IMR-90 (cell line): ENCODE data around the gene SHISA6. TPM values are rescaled to one million over a fixed set of nuclear protein-coding genes. Genes with fewer than 3 reads are reported as not detected.

ENCODE experiments used
- ATAC-seq: fragments of 200-7000 bp; cut with Tn5 transposase; 2 replicates; pipeline ENCODE4 v1.9.1; 2020; ENCODE audit warnings: low read depth, mild to moderate bottlenecking, moderate library complexity
- BruUV-seq: library from RNA; stranded (reverse); fragments of 400-500 nt; replicated peaks from 2 replicates; lab custom pipeline; 2021; lab: Mats Ljungman, UMichigan
- CTCF ChIA-PET: fragments of 300-600 bp; formaldehyde crosslinking; extraction: SDS; loops from one replicate; lab custom pipeline; 2021; ENCODE audit warnings: antibody characterized with exemption; lab: Yijun Ruan, JAX
- POLR2A ChIA-PET: fragments of 300-600 bp; sonication (Branson Sonifier 250); formaldehyde crosslinking; loops from one replicate; lab custom pipeline; 2022; ENCODE audit warnings: antibody characterized with exemption; ENCODE audit not compliant: unreplicated experiment; lab: Charles Lee
- DNase-seq: peaks from one replicate; pipeline ENCODE4 v3.0.0; 2013
- H2AFZ ChIP-seq: replicated peaks from 2 replicates; pipeline ENCODE3; 2013; ENCODE audit warnings: low read length, mild to moderate bottlenecking; ENCODE audit not compliant: poor library complexity
- H2AK5ac ChIP-seq: 2 replicates; pipeline ENCODE4 v1.6.1; 2013; ENCODE audit warnings: low read depth, low read length, inconsistent platforms
- H2AK9ac ChIP-seq: replicated peaks from 2 replicates; pipeline ENCODE3; 2013; ENCODE audit warnings: mild to moderate bottlenecking, low read depth, low read length, moderate library complexity; ENCODE audit not compliant: poor library complexity
- H2BK120ac ChIP-seq: 2 replicates; pipeline ENCODE4 v1.6.1; 2013; ENCODE audit warnings: low read depth, low read length, inconsistent platforms
- H2BK15ac ChIP-seq: 3 replicates; pipeline ENCODE4 v1.6.1; 2013; ENCODE audit warnings: low read depth, low read length, inconsistent platforms
- H2BK20ac ChIP-seq: 2 replicates; pipeline ENCODE4 v1.6.1; 2013; ENCODE audit warnings: low read depth, mild to moderate bottlenecking, inconsistent platforms, low read length, moderate library complexity
- H2BK5ac ChIP-seq: 2 replicates; pipeline ENCODE4 v1.6.1; 2013; ENCODE audit warnings: mild to moderate bottlenecking, low read depth, low read length, inconsistent platforms; ENCODE audit not compliant: poor library complexity, severe bottlenecking
- H3K14ac ChIP-seq: replicated peaks from 2 replicates; pipeline ENCODE4 v1.6.1; 2013; ENCODE audit warnings: low read depth, low read length, inconsistent platforms
- H3K18ac ChIP-seq: 2 replicates; pipeline ENCODE4 v1.6.1; 2013; ENCODE audit warnings: low read depth, low read length, control low read depth
- H3K23ac ChIP-seq: 2 replicates; pipeline ENCODE4 v1.6.1; 2013; ENCODE audit warnings: low read depth, low read length, inconsistent platforms
- H3K27ac ChIP-seq: 2 replicates; pipeline ENCODE4 v1.5.1; 2013; ENCODE audit warnings: mild to moderate bottlenecking, control low read depth, low read length; ENCODE audit not compliant: insufficient read depth
- H3K27me3 ChIP-seq: 2 replicates; pipeline ENCODE4 v1.6.1; 2013; ENCODE audit warnings: low read length; ENCODE audit not compliant: control insufficient read depth, insufficient read depth
- H3K36me3 ChIP-seq: 2 replicates; pipeline ENCODE4 v1.6.1; 2013; ENCODE audit warnings: low read length, mixed read lengths; ENCODE audit not compliant: control insufficient read depth, insufficient read depth
- H3K4ac ChIP-seq: 2 replicates; pipeline ENCODE4 v1.6.1; 2013; ENCODE audit warnings: low read depth, low read length, inconsistent platforms
- H3K4me1 ChIP-seq: 2 replicates; pipeline ENCODE4 v1.6.1; 2013; ENCODE audit warnings: low read length, mixed read lengths; ENCODE audit not compliant: control insufficient read depth, insufficient read depth
- H3K4me2 ChIP-seq: 2 replicates; pipeline ENCODE4 v1.6.1; 2013; ENCODE audit warnings: low read depth, mild to moderate bottlenecking, control low read depth, low read length, moderate library complexity
- H3K4me3 ChIP-seq: 2 replicates; pipeline ENCODE4 v1.5.1; 2013; ENCODE audit warnings: low read depth, mild to moderate bottlenecking, control low read depth, low read length, moderate library complexity; ENCODE audit not compliant: insufficient read depth
- H3K56ac ChIP-seq: 2 replicates; pipeline ENCODE4 v1.6.1; 2013; ENCODE audit warnings: low read length, inconsistent platforms; ENCODE audit not compliant: insufficient read depth; ENCODE audit errors: extremely low read depth
- H3K79me1 ChIP-seq, 2 experiments: 2 replicates each; pipeline ENCODE4 v1.6.1; 2013; ENCODE audit warnings: low read length in 2 of 2, inconsistent platforms in 1 of 2, low read depth in 1 of 2
- H3K9ac ChIP-seq: 2 replicates; pipeline ENCODE4 v1.6.1; 2013; ENCODE audit warnings: low read depth, low read length, control low read depth
- H3K9me1 ChIP-seq: 2 replicates; pipeline ENCODE4 v1.6.1; 2013; ENCODE audit warnings: low read length, inconsistent platforms; ENCODE audit not compliant: insufficient read depth
- H3K9me3 ChIP-seq: 2 replicates; pipeline ENCODE4 v1.6.1; 2013; ENCODE audit warnings: low read length; ENCODE audit not compliant: control insufficient read depth, insufficient read depth
- H4K20me1 ChIP-seq: 2 replicates; pipeline ENCODE4 v1.6.1; 2013; ENCODE audit warnings: low read length, inconsistent platforms; ENCODE audit not compliant: insufficient read depth
- H4K5ac ChIP-seq: 2 replicates; pipeline ENCODE4 v1.6.1; 2013; ENCODE audit warnings: mild to moderate bottlenecking, low read depth, low read length, control low read depth
- H4K8ac ChIP-seq, 2 experiments: 2 replicates each; pipeline ENCODE4 v1.6.1; 2013; ENCODE audit warnings: low read depth in 2 of 2, low read length in 2 of 2, control low read depth in 1 of 2, inconsistent platforms in 1 of 2
- H4K91ac ChIP-seq: 2 replicates; pipeline ENCODE4 v1.6.1; 2013; ENCODE audit warnings: low read depth, low read length, inconsistent platforms; ENCODE audit not compliant: insufficient read depth
- BHLHE40 ChIP-seq: fragments of 150-350 bp; IDR thresholded peaks from 2 replicates; pipeline ENCODE4 v1.6.1; 2016; ENCODE audit warnings: mild to moderate bottlenecking, low read depth, low read length
- CEBPB ChIP-seq: IDR thresholded peaks from 2 replicates; pipeline ENCODE4 v1.6.1; 2012; ENCODE audit warnings: low read depth, low read length, improper control_type of control experiment
- CHD1 ChIP-seq: IDR thresholded peaks from 2 replicates; pipeline ENCODE4 v1.6.1; 2012; ENCODE audit warnings: low read depth, low read length, improper control_type of control experiment
- FOS ChIP-seq: fragments of 150-350 bp; IDR thresholded peaks from 2 replicates; pipeline ENCODE4 v1.6.1; 2016; ENCODE audit warnings: low read depth, low read length
- MAFK ChIP-seq: IDR thresholded peaks from 2 replicates; pipeline ENCODE4 v1.6.1; 2012; ENCODE audit warnings: low read depth, low read length, improper control_type of control experiment
- MAZ ChIP-seq: IDR thresholded peaks from 2 replicates; pipeline ENCODE4 v1.6.1; 2012; ENCODE audit warnings: low read depth, mild to moderate bottlenecking, low read length, improper control_type of control experiment, moderate library complexity, borderline replicate concordance
- MXI1 ChIP-seq: IDR thresholded peaks from 2 replicates; pipeline ENCODE4 v1.6.1; 2012; ENCODE audit warnings: low read depth, mild to moderate bottlenecking, low read length, moderate library complexity, borderline replicate concordance
- NFE2L2 ChIP-seq: fragments of 150-350 bp; IDR thresholded peaks from 2 replicates; pipeline ENCODE4 v1.6.1; 2016; ENCODE audit warnings: low read depth, mild to moderate bottlenecking, low read length
- POLR2A ChIP-seq: IDR thresholded peaks from 2 replicates; pipeline ENCODE4 v1.6.1; 2012; ENCODE audit warnings: mild to moderate bottlenecking, low read depth, low read length
- RAD21 ChIP-seq: IDR thresholded peaks from 2 replicates; pipeline ENCODE4 v1.6.1; 2012; ENCODE audit warnings: low read length, improper control_type of control experiment
- RCOR1 ChIP-seq: IDR thresholded peaks from 2 replicates; pipeline ENCODE4 v1.6.1; 2012; ENCODE audit warnings: mild to moderate bottlenecking, low read length, improper control_type of control experiment; ENCODE audit not compliant: insufficient replicate concordance
- RFX5 ChIP-seq: IDR thresholded peaks from 2 replicates; pipeline ENCODE4 v1.8.0; 2012; ENCODE audit warnings: low read depth, mild to moderate bottlenecking, low read length, moderate library complexity
- SMC3 ChIP-seq: fragments of 150-350 bp; IDR thresholded peaks from 2 replicates; pipeline ENCODE4 v1.6.1; 2016; ENCODE audit warnings: low read depth, mild to moderate bottlenecking, antibody characterized with exemption, low read length, moderate library complexity
- WGBS, 2 experiments: methylation state at CpG; one replicate each; pipeline versions ENCODE4 v1.1.5 to v1.1.7; 2013; ENCODE audit warnings: missing lambda C conversion rate in 2 of 2; ENCODE audit not compliant: insufficient read length in 1 of 2; ENCODE audit errors: extremely low coverage in 2 of 2; 5-methylcytosine and 5-hydroxymethylcytosine counted together
- dilution Hi-C: fragments of 300-500 bp; cut with HindIII; formaldehyde crosslinking; loops from one replicate; pipeline ENCODE4 v1.14.3; 2018; ENCODE audit warnings: low sequenced_read_pairs; ENCODE audit not compliant: unreplicated experiment
- in situ Hi-C: fragments of 300-500 bp; cut with MboI; formaldehyde crosslinking; loops from 3 replicates; pipeline ENCODE4 v1.14.3; 2019; ENCODE audit warnings: low sequenced_read_pairs, inconsistent platforms, mixed read lengths
- intact Hi-C: fragments of 100-400 bp; cut with micrococcal nuclease; formaldehyde crosslinking; loops from 2 replicates; pipeline ENCODE4 v1.10.0; 2022
- polyA plus RNA-seq, 3 experiments: library from polyadenylated mRNA; depleted of rRNA; stranded (reverse); fragments of >200 nt; gene quantifications; 2 replicates each; pipeline ENCODE4 v1.2.3, GENCODE V29; 2012; ENCODE audit warnings: low replicate concordance in 1 of 3
- total RNA-seq: library from RNA; depleted of rRNA; stranded (reverse); fragments of >200 nt; gene quantifications from 2 replicates; pipeline ENCODE4 v1.2.3, GENCODE V29; 2012
- TF ChIP-seq, protein P1 (sequence below): conservative IDR thresholded peaks from 2 replicates; pipeline ENCODE4 v1.5.1; 2012; ENCODE audit warnings: mild to moderate bottlenecking, low read depth, low read length, improper control_type of control experiment
- TF ChIP-seq, protein P2 (sequence below): fragments of 150-350 bp; IDR thresholded peaks from 2 replicates; pipeline ENCODE4 v1.6.1; 2016; ENCODE audit warnings: low read depth, mild to moderate bottlenecking, low read length, moderate library complexity, borderline replicate concordance
- TF ChIP-seq, protein P3 (sequence below): fragments of 150-350 bp; IDR thresholded peaks from 2 replicates; pipeline ENCODE4 v1.6.1; 2017; ENCODE audit warnings: mild to moderate bottlenecking, antibody characterized with exemption, low read length, low read depth

Gene SHISA6
- total and polyA plus RNA-seq, 2 of the 4 experiments (the other 2 are of a cell fraction): not detected

DNA sequence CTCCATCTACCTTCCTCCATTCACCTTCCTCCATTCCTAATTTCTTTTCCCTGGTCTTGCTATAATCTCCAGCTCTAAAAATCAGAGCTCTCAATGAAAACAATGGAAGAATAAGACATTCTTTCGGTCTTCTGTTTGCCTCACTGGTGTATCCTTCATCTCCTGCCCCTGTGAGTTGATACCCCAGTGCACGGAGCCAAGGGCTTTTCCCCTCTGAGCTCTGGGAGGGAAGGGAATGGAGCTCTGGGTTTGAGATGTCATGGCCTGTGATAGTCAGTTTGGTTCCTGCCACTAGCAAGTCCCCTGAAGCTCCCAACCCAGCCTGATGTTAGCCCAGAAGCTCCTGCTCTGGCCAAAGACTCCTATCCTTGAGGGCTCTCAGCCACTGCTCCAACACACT, 320.7 kb downstream of the SHISA6 start:
- Histone ChIP-seq H4K8ac (no peak overlapping the region), H3K9me1 (no peaks in the 10 kb centered on the region), H3K14ac (no peak overlapping the region), H2BK15ac (no peak overlapping the region), H3K4me2 (no peak overlapping the region), H3K79me1 (no peaks in the 10 kb centered on the region), H4K20me1 (no peaks in the 10 kb centered on the region), H3K4ac (no peak overlapping the region), H4K5ac (no peak overlapping the region), H3K27me3 (no peaks in the 10 kb centered on the region), H3K9ac (no peak overlapping the region), H2AK9ac (no peak overlapping the region), H3K27ac (no peak overlapping the region), H3K56ac (no peak overlapping the region), H2BK120ac (no peak overlapping the region), H3K4me1 (no peaks in the 10 kb centered on the region), H3K23ac (no peak overlapping the region), H3K4me3 (no peak overlapping the region), H3K36me3 (no peaks in the 10 kb centered on the region), H3K9me3 (peaks cover 44% of the 10 kb centered on the region), H2BK5ac (no peak overlapping the region), H2AK5ac (no peak overlapping the region), H4K91ac (no peak overlapping the region), H2BK20ac (no peak overlapping the region), H2AFZ (no peak overlapping the region), H3K18ac (no peak overlapping the region)
- BruUV-seq: no TSS peak
- no CpG with 5 or more reads among the region's 2 CpGs for WGBS, 2 experiments
- CTCF ChIA-PET: no interaction called here
- POLR2A ChIA-PET: no interaction called here
- ATAC-seq (no peak), DNase-seq (no peak)
- intact Hi-C loops (no loop called here), dilution Hi-C loops (no loop called here), in situ Hi-C loops (no loop called here)
- TF ChIP-seq MAFK (no peak), BHLHE40 (no peak), CEBPB (no peak), RFX5 (no peak), RAD21 (no peak), NFE2L2 (no peak), MXI1 (no peak), POLR2A (no peak), RCOR1 (no peak), FOS (no peak), MAZ (no peak), CHD1 (no peak), SMC3 (no peak)
- TF ChIP-seq, protein P1, sequence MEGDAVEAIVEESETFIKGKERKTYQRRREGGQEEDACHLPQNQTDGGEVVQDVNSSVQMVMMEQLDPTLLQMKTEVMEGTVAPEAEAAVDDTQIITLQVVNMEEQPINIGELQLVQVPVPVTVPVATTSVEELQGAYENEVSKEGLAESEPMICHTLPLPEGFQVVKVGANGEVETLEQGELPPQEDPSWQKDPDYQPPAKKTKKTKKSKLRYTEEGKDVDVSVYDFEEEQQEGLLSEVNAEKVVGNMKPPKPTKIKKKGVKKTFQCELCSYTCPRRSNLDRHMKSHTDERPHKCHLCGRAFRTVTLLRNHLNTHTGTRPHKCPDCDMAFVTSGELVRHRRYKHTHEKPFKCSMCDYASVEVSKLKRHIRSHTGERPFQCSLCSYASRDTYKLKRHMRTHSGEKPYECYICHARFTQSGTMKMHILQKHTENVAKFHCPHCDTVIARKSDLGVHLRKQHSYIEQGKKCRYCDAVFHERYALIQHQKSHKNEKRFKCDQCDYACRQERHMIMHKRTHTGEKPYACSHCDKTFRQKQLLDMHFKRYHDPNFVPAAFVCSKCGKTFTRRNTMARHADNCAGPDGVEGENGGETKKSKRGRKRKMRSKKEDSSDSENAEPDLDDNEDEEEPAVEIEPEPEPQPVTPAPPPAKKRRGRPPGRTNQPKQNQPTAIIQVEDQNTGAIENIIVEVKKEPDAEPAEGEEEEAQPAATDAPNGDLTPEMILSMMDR: no peak
- TF ChIP-seq, protein P2, sequence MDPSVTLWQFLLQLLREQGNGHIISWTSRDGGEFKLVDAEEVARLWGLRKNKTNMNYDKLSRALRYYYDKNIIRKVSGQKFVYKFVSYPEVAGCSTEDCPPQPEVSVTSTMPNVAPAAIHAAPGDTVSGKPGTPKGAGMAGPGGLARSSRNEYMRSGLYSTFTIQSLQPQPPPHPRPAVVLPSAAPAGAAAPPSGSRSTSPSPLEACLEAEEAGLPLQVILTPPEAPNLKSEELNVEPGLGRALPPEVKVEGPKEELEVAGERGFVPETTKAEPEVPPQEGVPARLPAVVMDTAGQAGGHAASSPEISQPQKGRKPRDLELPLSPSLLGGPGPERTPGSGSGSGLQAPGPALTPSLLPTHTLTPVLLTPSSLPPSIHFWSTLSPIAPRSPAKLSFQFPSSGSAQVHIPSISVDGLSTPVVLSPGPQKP: no peak
- TF ChIP-seq, protein P3, sequence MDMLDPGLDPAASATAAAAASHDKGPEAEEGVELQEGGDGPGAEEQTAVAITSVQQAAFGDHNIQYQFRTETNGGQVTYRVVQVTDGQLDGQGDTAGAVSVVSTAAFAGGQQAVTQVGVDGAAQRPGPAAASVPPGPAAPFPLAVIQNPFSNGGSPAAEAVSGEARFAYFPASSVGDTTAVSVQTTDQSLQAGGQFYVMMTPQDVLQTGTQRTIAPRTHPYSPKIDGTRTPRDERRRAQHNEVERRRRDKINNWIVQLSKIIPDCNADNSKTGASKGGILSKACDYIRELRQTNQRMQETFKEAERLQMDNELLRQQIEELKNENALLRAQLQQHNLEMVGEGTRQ: no peak
